GM19023 (cell line): ENCODE results near the gene ZCCHC24.

Experiments
- ATAC-seq: cut with Tn5 transposase; IDR thresholded peaks from one replicate; pipeline ENCODE4 v1.9.1; 2021; ENCODE audit warnings: mild to moderate bottlenecking, moderate library complexity; ENCODE audit not compliant: unreplicated experiment

ZCCHC24 gene

GRCh38 chr10:79414714-79415113 lies 30.7 kb downstream of the ZCCHC24 start:
- ATAC-seq = no peak

- no peak for ATAC-seq
Observed at GRCh38 chr10:79413196-79413595, 32.2 kb downstream of the ZCCHC24 start.

GRCh38 chr10:79412516-79412915 lies 32.9 kb downstream of the ZCCHC24 start:
- ATAC-seq = no peak

- no peak for ATAC-seq
Observed at GRCh38 chr10:79411546-79412495, 33.6 kb downstream of the ZCCHC24 start.

GRCh38 chr10:79410315-79411094 lies 34.9 kb downstream of the ZCCHC24 start:
- no peak for ATAC-seq

GRCh38 chr10:79409726-79410085 lies 35.7 kb downstream of the ZCCHC24 start:
- no peak for ATAC-seq

GRCh38 chr10:79409038-79409725 lies 36.2 kb downstream of the ZCCHC24 start:
- ATAC-seq = no peak

- no peak for ATAC-seq
Observed at GRCh38 chr10:79407811-79408795, 37.3 kb downstream of the ZCCHC24 start.

- no peak for ATAC-seq
Observed at GRCh38 chr10:79407423-79407796, 38.0 kb downstream of the ZCCHC24 start.

- ATAC-seq = no peak
Observed at GRCh38 chr10:79406683-79407422, 38.6 kb downstream of the ZCCHC24 start.

GRCh38 chr10:79405995-79406515 lies 39.4 kb downstream of the ZCCHC24 start:
- ATAC-seq = no peak

GRCh38 chr10:79405221-79405994 lies 40.0 kb downstream of the ZCCHC24 start:
- ATAC-seq = no peak

- ATAC-seq = no peak
Observed at GRCh38 chr10:79404690-79405131, 40.7 kb downstream of the ZCCHC24 start.

- ATAC-seq = no peak
Observed at GRCh38 chr10:79404231-79404609, 41.2 kb downstream of the ZCCHC24 start.

- no peak for ATAC-seq
Observed at GRCh38 chr10:79403441-79404230, 41.8 kb downstream of the ZCCHC24 start.

GRCh38 chr10:79402951-79403350 lies 42.5 kb downstream of the ZCCHC24 start:
- ATAC-seq = no peak

GRCh38 chr10:79402625-79402946 lies 42.8 kb downstream of the ZCCHC24 start:
- ATAC-seq = no peak
